K562 (cell line): ENCODE results near the gene CHCHD6. TPM values are rescaled to one million over a fixed set of nuclear protein-coding genes. Genes with fewer than 3 reads are reported as not detected.
A peak's percentile ranks its signal among the peaks of the same experiment; 100 is the strongest.

Source experiments
- ARID2 ChIP-seq: fragments of 450-650 bp; IDR thresholded peaks from 2 replicates; pipeline ENCODE4 v1.6.1; 2017; ENCODE audit warnings: antibody characterized with exemption, mild to moderate bottlenecking
- CBFB ChIP-seq: sonication (generic); formaldehyde crosslinking; IDR thresholded peaks from 2 replicates; pipeline ENCODE4 v1.4.0; 2020; ENCODE audit warnings: mild to moderate bottlenecking, missing genetic modification reagents
- CBX3 ChIP-seq, 2 experiments: IDR thresholded peaks; 1 replicate in 1 of 2; 2 replicates in 1 of 2; pipeline ENCODE4 v1.6.1; 2012; ENCODE audit warnings: inconsistent platforms in 2 of 2, low read length in 2 of 2, borderline replicate concordance in 1 of 2, control low read depth in 1 of 2
- E2F6 ChIP-seq, 2 experiments: IDR thresholded peaks; 2 replicates each; pipeline ENCODE4 v1.6.1; 2011; ENCODE audit warnings: borderline replicate concordance in 1 of 2, control low read depth in 1 of 2, low read depth in 1 of 2, low read length in 1 of 2, mild to moderate bottlenecking in 1 of 2, mixed read lengths in 1 of 2, moderate library complexity in 1 of 2; ENCODE audit not compliant: insufficient read depth in 1 of 2, insufficient read length in 1 of 2, poor library complexity in 1 of 2, severe bottlenecking in 1 of 2; ENCODE audit errors: extremely low read depth in 1 of 2
- HLTF ChIP-seq: fragments of 450-650 bp; IDR thresholded peaks from 2 replicates; pipeline ENCODE4 v1.6.1; 2016
- PCBP1 ChIP-seq: fragments of 200-400 bp; formaldehyde crosslinking; IDR thresholded peaks from 2 replicates; pipeline ENCODE4 v1.6.1; 2018; ENCODE audit warnings: mild to moderate bottlenecking, low read depth, low read length; ENCODE audit not compliant: poor library complexity, severe bottlenecking
- PTBP1 ChIP-seq: fragments of 200-400 bp; formaldehyde crosslinking; IDR thresholded peaks from 2 replicates; pipeline ENCODE4 v1.6.1; 2017; ENCODE audit warnings: low read depth, low read length
- SAFB ChIP-seq: fragments of 200-400 bp; formaldehyde crosslinking; IDR thresholded peaks from 2 replicates; pipeline ENCODE4 v1.6.1; 2017; ENCODE audit warnings: low read depth, low read length, borderline replicate concordance
- SLC30A9 ChIP-seq: fragments of 250-450 bp; sonication (Bioruptor Pico); IDR thresholded peaks from 2 replicates; pipeline ENCODE4 v1.8.0; 2022; ENCODE audit warnings: mild to moderate bottlenecking, moderate library complexity
- SMAD2 ChIP-seq: fragments of 150-350 bp; IDR thresholded peaks from 2 replicates; pipeline ENCODE4 v1.6.1; 2014; ENCODE audit warnings: low read depth, mild to moderate bottlenecking, low read length
- SNRNP70 ChIP-seq: fragments of 200-400 bp; formaldehyde crosslinking; optimal IDR thresholded peaks from 2 replicates; pipeline ENCODE3; 2017; ENCODE audit warnings: low read depth, low read length
- SREBF1 ChIP-seq: fragments of 150-350 bp; IDR thresholded peaks from 2 replicates; pipeline ENCODE4 v1.6.1; 2014; ENCODE audit warnings: antibody characterized with exemption, low read depth, low read length, borderline replicate concordance
- TBL1XR1 ChIP-seq, 2 experiments: IDR thresholded peaks; 2 replicates each; pipeline ENCODE4 v1.6.1; 2012; ENCODE audit warnings: improper control_type of control experiment in 2 of 2, low read length in 2 of 2, mild to moderate bottlenecking in 1 of 2
- TCF15 ChIP-seq: fragments of 250-450 bp; sonication (Bioruptor Pico); IDR thresholded peaks from 2 replicates; pipeline ENCODE4 v1.8.0; 2022; ENCODE audit warnings: moderate library complexity, mild to moderate bottlenecking, inconsistent platforms
- ZBTB11 ChIP-seq, 3 experiments: fragments of 200-800 bp in 1 of 3; fragments of 250-450 bp in 1 of 3; fragments of 450-650 bp in 1 of 3; sonication (Bioruptor Pico) in 1 of 3; sonication (Bioruptor generic) in 1 of 3; formaldehyde crosslinking in 1 of 3; IDR thresholded peaks; 2 replicates each; pipeline versions ENCODE4 v1.6.1 to v1.8.0; 2016 to 2022; ENCODE audit warnings: mild to moderate bottlenecking in 2 of 3, missing genetic modification characterization in 2 of 3, missing compliant biosample characterization in 1 of 3, moderate library complexity in 1 of 3
- ZMIZ1 ChIP-seq, 2 experiments: fragments of 150-350 bp in 1 of 2; IDR thresholded peaks; 2 replicates each; pipeline ENCODE4 v1.6.1; 2012 to 2016; ENCODE audit warnings: low read depth in 2 of 2, low read length in 2 of 2, mild to moderate bottlenecking in 1 of 2, moderate library complexity in 1 of 2
- ZNF134 ChIP-seq: fragments of 250-450 bp; sonication (Bioruptor Pico); conservative IDR thresholded peaks from 2 replicates; pipeline ENCODE4 v1.4.0; 2020
- ZNF354B ChIP-seq: fragments of 250-450 bp; sonication (Bioruptor Pico); IDR thresholded peaks from 2 replicates; pipeline ENCODE4 v1.4.0; 2020
- ZNF384 ChIP-seq: IDR thresholded peaks from 2 replicates; pipeline ENCODE4 v1.6.1; 2012; ENCODE audit warnings: low read depth, low read length, improper control_type of control experiment
- ZNF408 ChIP-seq: fragments of 250-450 bp; sonication (Bioruptor Pico); IDR thresholded peaks from 2 replicates; pipeline ENCODE4 v1.4.0; 2020; ENCODE audit warnings: low read depth, mild to moderate bottlenecking, moderate library complexity
- polyA plus RNA-seq, 8 experiments: library from polyadenylated mRNA; depleted of rRNA in 4 of 8; stranded (reverse) in 5 of 8; unstranded in 3 of 8; fragments of >200 nt; fragmentation: Nextera tagmentation in 2 of 8; fragmentation: Illumina TruSeq in 1 of 8; extraction: Ambion mirVana in 2 of 8; extraction: Trizol in 1 of 8; gene quantifications; 2 replicates each; pipeline versions ENCODE4 v1.2.1 to v1.2.3, GENCODE V29; 2011 to 2014; ENCODE audit warnings: inconsistent platforms in 1 of 8, missing spikeins in 1 of 8
- total RNA-seq, 7 experiments: library from RNA; depleted of rRNA in 6 of 7; stranded (reverse); fragments of >200 nt in 6 of 7; fragmentation: Illumina TruSeq in 2 of 7; extraction: Trizol in 2 of 7; gene quantifications; 2 replicates each; pipeline versions ENCODE4 v1.2.1 to v1.2.3, GENCODE V29; 2011 to 2021; ENCODE audit warnings: low replicate concordance in 1 of 7

CHCHD6 gene
- total and polyA plus RNA-seq, 9 of the 15 experiments (the other 6 are each of a cell fraction or from before 2014, with no cell fraction given), result 4.6 to 18.6 (median 10.9) TPM

- TF ChIP-seq SAFB, result no peak
- no peak for TF ChIP-seq ARID2
- no peak for TF ChIP-seq ZNF384
- no peak for TF ChIP-seq ZNF408 (CRISPR knock-in tag)
- no peak for TF ChIP-seq SREBF1
- no peak for TF ChIP-seq SLC30A9 (CRISPR knock-in tag)
- no peak for TF ChIP-seq SNRNP70
- TF ChIP-seq ZBTB11 (CRISPR knock-in tag; IDR thresholded peaks at IDR 0.05), result no peak
- TF ChIP-seq PTBP1, result no peak
- no peak for TF ChIP-seq SMAD2
- no peak for TF ChIP-seq ZNF134 (CRISPR knock-in tag)
- TF ChIP-seq CBX3 (IDR thresholded peaks at IDR 0.05; ENCODE audit: borderline replicate concordance in 1 of 2, low read length in 2 of 2), result 0 out of 3 replicates have a peak, but pooled peaks of 1 of the 2 experiments have one; percentile 14
- no peak for TF ChIP-seq PCBP1
- TF ChIP-seq ZMIZ1 (IDR thresholded peaks at IDR 0.05; ENCODE audit: low read depth in 2 of 2, low read length in 2 of 2), result peak in 1 of 2 experiments; percentile 38; a peak in 1 of 4 replicates
- TF ChIP-seq CBFB (CRISPR knock-in tag), result no peak
- TF ChIP-seq E2F6 (IDR thresholded peaks at IDR 0.05; ENCODE audit: borderline replicate concordance in 1 of 2, extremely low read depth in 1 of 2, insufficient read depth in 1 of 2, insufficient read length in 1 of 2, low read depth in 1 of 2, low read length in 1 of 2, poor library complexity in 1 of 2, severe bottlenecking in 1 of 2), result peak in 1 of 2 experiments; percentile 35
- TF ChIP-seq ZNF354B, result no peak
- TF ChIP-seq HLTF, result no peak
- TF ChIP-seq TBL1XR1 (IDR thresholded peaks at IDR 0.05; ENCODE audit: low read length in 2 of 2), result peak in 1 of 2 experiments; percentile 41; a peak in 1 of 4 replicates
- TF ChIP-seq TCF15 (CRISPR knock-in tag), result no peak
Measured at GRCh38 chr3:126986001-126986400, 282.0 kb downstream of the CHCHD6 start (continued).
